Measurements from ENCODE around the gene RIIAD1.
"Not testable (repeated sequence)": the region's sequence is repeated elsewhere in the genome, so short reads cannot be mapped to it uniquely, and the experiment has no call there.

Gene RIIAD1

GRCh38 chr1:151711044-151711800 lies 10.1 kb upstream of the RIIAD1 start:
- DNase-seq (ENCODE audit: low read depth), result no peak

DNA sequence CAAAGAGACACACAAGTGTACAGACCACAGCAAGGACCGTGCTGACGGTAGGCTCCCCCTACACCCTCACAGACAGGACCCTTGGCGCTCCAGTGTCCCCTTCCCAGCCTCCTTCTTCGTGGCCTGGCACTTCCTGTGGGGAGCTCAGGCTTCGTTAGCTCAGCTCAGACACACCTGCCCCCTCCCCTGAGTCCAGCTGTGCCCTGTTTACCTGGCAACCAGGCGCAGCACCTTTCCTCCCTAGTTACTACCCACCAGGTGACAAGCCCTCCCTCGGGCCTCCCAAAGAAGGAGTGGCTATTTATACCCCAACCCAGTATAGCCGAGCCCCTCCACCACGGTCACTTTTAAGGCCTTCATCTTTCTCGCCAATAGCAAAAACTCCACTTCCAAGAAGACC lies 9.4 kb upstream of the RIIAD1 start:
- no peak for DNase-seq (ENCODE audit: low read depth)

GRCh38 chr1:151713044-151713443 lies 8.3 kb upstream of the RIIAD1 start:
- DNase-seq (ENCODE audit: low read depth), result no peak

DNA sequence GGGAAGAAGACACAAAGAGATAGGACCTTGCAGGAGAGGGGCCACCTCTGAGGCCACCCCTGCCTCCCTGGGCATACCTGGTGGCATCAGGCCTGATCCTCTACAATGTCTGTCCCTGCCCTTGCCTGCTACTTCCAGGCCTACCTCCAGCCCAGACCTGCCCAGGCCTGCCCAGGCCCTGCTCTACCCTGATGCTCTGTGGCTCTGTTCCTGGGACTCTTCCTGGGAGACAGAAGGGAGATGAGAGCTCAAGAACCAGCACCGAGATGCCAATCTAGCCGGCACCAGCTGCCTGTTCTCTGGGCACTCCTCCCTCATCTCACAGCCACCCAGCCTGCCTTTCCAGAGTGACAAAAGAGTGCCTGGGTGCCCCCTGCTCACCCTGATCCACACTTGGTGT lies 7.4 kb upstream of the RIIAD1 start:
- DNase-seq (ENCODE audit: low read depth), result no peak

DNA sequence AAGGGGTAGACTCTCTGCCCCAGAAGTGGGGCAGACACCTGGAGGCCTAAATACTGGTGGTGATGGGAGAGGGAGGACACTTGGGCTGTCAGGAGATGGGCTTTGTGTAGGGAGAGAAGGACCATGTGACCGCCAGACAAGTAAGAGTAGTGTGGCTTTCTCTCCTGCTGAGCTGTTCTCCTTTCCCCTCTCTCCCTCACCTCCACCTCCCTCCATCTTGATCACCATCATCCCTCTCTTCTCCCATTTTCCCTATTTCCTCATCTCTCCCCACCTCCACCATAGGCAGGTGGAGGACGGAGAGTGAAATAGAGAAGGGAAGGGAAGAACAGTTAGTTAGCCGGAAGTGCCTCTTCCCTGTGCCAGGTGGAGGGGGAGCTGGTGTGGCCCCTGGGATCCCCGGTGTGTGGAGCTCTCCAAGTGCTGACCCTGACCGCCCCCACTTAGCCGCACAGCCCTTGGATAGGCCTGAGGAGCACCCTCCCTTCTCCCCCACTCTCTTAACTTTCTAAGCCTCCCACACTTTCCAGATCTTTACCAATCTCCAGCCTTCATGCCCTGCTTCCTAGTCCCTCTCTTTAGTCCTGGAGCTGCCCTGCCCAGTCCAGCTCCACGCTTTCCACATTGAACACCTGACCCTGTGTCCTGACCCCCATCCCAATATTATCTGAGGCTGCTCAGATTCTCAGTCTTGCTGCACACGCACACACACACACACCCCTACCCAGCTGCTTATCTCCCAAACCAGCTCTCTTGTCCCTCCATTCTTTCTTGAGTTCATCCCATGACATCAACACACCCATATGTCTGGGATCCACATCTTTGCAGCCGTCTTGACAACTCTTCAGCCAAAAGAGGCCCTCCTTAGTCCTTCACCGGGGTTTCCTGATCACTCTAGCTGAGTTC lies 6.2 kb upstream of the RIIAD1 start:
- DNase-seq (ENCODE audit: low read depth), result no peak

- DNase-seq (ENCODE audit: low read depth), result no peak
Measured at GRCh38 chr1:151715726-151716404, 5.5 kb upstream of the RIIAD1 start.

GRCh38 chr1:151716405-151716762 lies 4.9 kb upstream of the RIIAD1 start:
- DNase-seq (ENCODE audit: low read depth), result no peak

DNA sequence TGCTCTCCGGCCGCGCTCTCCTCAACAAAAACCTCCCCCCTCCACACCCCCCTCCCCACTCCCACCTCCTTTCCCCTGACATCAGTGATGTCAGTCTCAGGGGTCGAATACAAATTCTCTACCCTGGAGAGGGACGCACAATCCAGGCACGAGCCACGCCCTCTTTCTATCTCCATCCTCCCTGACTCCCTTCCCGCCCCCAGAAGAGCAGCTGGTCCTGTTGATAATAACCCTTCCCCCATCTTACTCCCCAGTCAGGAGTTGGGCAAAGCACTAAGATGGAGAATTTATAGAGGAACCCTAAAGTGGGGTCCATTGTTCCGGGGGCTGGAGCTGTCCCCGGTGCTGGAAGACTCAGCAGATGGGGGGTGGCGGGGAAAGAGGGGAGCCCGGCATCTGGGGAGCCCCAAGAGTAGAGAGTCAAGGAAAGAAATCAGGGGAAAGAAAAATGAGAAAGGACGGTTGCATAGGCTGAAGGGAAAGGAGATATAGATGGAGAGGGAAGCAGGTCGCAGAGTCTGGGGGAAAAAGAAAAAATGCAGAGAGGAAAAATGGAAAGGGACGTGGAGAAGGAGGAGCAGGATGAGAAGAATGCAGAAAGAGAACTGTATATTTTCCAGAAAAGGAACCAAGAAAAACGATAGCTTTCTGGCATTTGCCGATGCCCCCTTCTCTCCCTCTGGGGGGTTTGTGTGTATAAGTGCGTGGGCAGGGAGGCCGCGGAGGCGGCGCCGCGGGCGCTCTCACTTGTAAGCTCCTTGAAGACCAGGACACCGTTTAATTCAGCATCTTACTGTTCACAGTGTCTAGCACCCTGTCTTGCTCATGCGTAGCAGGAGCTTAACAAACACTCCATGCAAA lies 4.3 kb upstream of the RIIAD1 start, which contains the start of gene CELF3:
TSS of gene CELF3 (minus strand) at position 33 of the 861 bp plus-strand sequence. CDS start 783 bp downstream, outside the sequence.
- DNase-seq (ENCODE audit: low read depth), result no peak

GRCh38 chr1:151718011-151718431 lies 3.3 kb upstream of the RIIAD1 start:
- DNase-seq (ENCODE audit: low read depth), result no peak

GRCh38 chr1:151718666-151719065 lies 2.7 kb upstream of the RIIAD1 start:
- no peak for DNase-seq (ENCODE audit: low read depth)

DNA sequence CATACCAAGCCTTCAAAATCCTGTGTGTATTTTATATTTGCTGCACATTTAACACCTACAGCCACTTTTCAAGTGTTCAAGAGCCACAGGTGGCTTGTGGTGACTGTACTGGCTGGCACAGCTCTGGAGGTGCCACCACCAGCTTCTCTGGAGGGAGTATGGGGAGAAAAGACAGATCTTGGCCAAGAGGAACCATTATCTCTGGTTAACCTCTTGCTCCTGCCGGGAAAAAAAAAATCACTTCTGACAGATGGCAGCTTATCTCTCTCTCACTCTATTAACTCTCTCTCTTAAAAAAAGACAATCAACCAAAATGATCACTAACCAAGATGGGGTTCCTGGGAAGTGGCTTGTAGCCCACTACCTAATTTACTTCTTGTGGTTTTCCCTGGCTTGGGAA lies 1.2 kb upstream of the RIIAD1 start:
- DNase-seq (ENCODE audit: low read depth), result no peak

- no peak for DNase-seq (ENCODE audit: low read depth)
Measured at GRCh38 chr1:151720554-151720953, 768 bp upstream of the RIIAD1 start.

DNA sequence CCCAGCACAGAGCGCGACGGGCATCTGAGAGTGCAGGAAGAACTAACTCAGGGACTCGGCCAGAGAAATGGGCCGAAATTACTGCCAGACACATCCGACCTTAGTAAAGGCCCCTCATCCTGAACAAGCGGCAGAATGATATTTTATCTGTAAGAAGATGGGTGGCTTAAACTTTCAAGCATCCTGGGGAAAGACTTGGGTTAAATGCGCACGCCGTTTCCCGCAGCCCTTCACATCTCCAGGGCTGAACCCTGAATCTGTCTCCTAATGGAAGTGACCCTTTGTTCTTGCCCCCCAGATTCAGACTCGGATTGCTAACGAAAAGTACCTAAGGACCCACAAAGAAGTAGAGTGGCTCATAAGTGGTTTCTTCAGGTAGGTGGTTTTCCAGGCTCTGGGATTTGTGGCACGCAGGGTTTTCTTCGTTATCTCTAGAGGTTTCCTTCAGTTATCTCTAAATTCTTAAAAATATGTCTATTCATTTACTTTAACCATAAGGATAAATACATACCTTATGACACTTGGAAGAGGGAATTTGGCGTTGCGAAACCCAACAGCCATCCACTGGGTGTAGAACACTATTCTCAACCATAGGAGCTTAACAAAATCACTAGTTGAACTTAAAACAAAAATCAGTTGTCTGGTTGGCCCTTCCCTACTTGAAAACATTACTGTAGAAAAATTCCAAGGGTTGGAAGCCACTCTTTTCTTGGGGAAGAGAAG lies 627 bp downstream of the RIIAD1 start:
- DNase-seq (ENCODE audit: low read depth), result no peak

DNA sequence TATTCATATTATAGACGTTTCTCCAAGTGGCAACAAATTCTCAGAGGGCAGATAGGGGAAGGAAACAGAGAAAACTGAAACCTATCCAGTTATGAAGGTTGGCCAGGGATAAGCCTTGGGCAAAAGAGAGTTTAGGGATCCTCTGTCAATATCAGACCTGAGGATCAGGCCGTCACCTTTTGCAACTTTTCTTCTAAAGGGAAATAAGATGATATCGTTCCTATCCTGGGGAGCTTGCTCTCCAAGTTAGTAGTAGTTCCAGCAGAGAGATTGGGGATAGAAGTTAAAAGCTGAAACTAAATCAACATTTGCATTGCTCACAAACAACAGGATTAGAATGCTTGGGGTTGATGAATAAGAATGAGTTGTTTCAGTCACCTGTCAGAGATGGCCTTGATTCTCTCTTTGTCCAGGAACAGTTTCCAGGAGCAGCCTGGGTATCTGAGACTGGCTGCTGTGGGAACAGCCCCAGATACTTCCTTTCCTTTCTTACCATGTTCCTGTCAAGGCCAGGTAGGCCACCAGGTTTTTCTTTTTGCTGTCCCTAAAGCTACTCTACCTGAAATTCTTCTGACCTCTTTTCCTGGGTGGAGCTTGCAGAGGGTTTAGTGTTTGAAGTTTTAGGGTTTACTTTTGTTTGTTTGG lies 2.5 kb downstream of the RIIAD1 start:
- DNase-seq (ENCODE audit: low read depth), result no peak

DNA sequence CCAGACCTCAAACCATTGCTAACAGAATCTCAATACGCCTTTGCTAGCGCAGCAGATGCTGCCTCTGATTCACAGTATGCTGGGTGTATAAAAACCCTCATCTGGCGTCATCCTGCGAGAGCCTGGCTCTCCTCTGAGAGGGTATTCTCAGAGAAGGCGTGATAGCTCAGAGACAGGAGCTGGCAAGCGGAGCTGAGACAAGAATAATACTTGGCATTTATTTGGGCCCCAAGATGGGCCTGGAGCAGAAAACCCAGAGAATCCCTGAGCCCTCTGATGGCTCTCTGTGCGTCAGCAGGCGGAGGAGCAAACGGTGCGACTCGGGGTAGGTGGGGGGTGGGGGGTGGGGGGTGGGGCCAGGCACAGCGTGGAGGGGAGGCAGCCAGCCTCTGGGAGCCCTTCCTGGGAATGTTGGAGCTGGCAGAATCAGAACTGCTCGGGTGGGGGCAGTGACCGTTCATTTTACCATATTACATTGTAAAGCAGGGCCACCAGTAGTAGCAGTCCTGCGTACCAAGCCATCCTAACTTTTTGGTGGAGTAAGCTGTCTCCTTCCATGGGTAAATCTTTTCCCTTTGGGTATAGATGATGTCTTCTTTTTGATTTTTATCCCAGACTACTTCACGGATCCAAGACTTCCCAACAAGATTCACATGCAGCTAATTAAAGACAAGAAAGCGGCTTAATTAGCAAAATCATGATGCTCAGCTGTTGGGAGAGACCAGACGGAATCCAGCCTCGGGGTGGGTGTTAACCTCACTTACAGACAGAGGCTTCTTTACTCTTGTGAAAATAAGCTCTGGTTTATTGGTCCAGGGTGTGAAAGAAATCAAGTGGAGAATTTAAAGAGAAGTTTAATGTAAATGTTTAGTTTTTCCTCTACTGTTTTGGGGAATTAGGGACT lies 7.1 kb downstream of the RIIAD1 start:
- DNase-seq (ENCODE audit: low read depth), result no peak

- no peak for DNase-seq (ENCODE audit: low read depth)
Measured at GRCh38 chr1:151729157-151729965, 8.0 kb downstream of the RIIAD1 start.

DNA sequence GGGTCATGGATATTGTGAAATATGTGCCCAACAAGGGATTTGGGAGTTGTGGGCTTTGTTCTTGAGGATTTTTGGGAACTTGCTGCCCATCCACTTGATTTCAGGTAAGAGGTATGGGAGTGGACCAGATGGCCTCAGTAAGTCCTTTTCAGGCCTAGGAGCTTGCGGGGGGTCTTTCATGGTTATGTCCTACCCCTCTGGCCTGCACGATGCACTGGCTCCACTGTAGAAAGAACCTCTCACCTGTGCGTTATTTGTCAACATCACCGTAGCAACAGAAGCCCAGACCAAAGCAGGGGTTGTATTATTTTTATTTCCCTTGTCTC lies 8.6 kb downstream of the RIIAD1 start:
- DNase-seq (ENCODE audit: low read depth), result no peak

GRCh38 chr1:151733126-151733525 lies 11.8 kb downstream of the RIIAD1 start:
- no peak for DNase-seq (ENCODE audit: low read depth)

- not testable (repeated sequence) for DNase-seq (ENCODE audit: low read depth)
Measured at GRCh38 chr1:151733995-151734394, 12.7 kb downstream of the RIIAD1 start.
